Measurements from ENCODE around the gene NIPAL1.

Gene NIPAL1

DNA sequence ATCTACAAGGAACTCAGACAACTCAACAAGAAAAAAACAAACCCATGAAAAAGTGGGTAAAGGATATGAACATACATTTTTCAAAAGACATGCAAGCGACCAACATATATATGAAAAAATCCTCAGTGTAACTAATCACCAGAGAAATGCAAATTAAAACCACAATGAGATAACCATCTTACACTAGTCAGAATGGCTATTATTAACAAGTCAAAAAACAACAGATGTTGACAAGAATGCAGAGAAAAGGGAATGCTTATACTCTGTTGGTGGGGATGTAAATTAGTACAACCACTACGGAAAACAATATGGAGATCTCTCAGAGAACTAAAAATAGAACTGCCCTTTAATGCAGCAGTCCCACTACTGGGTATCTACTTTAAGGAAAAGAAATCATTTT is 12.1 kb downstream of the NIPAL1 start:
- DNase-seq, result no peak

DNA sequence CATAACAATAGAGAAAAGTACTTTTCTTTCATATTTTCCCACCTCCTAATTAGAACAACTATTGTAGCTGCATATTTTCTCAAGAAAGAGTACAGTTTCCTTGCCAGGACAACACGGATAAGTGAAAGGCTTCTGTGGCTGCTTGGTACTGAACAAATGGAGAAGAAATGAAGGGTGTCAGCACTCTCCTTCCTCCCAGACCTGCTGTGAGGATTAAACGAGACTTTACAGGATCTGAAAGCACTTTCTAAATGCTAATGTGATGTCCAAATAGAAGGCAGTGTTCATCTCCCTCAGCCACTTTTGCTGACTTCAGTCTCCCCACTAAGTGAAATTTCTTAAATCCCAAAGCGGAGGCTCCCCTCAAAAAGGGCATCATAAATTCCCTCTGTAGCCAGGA is 13.9 kb downstream of the NIPAL1 start:
- DNase-seq, result no peak

DNA sequence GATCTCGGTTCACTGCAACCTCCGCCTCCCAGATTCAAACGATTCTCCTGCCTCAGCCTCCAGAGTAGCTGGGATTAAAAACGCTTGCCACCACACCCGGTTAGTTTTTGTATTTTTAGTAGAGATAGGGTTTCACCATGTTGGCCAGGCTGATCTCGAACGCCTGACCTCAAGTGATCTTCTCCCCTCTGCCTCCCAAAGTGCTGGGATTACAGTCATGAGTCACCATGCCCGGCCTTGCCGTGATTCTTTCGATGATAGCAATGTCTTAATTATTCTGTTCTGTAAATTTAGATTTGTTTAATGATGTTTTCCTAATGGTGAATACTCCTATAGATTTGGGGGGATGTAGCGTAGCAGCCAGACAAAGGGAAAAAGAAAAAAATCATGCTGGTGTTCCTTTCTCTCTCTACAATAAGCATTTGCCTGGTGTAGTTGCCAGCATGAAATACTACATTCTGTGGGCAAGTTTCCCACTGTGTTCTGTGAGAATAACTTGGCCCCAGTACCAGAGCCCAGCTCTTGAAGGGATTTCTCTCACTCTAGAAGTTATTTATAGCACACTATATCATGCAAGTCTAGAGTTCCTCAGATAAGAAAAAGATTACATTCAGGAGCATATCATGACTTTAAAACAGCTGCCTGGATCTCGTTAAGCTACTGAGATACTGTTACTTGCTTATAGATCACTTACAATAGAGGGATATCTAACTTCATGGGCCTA is 15.4 kb downstream of the NIPAL1 start:
- DNase-seq, result no peak

DNA sequence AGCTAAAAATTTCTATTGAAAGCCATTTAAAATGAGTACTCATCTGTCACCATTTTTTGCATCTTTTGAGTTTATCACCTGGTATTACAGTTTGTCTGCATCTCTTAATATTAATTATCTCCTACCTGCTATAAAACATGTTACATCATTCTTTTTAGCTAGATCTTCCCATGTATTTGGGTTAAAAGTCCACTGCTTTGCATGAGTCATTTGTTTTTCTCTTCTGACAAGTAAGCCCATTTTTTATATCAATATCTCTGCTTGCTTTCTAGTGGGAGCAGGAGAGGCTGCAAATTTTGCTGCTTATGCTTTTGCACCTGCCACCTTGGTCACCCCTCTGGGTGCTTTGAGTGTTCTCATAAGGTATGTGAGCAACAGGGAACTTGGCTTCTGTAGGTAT is 16.1 kb downstream of the NIPAL1 start:
- no peak for DNase-seq

DNA sequence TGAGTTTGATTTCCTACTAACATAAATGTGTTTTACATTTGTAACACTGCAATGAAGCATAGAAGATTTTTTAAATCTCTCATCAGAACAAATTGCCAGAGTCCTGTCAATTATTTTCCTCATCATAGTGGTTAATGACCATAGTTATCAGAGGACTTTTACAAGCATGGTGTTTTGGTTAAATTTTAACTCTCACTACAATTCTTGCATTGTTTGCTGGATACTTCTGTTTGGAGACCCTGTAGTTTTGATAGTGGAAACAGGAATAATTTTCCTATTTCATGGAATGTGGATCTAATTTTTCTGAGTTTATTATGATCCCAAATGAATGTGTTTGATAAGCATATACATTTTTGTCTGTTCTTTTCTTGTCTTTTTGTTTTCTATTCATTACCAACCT is 16.8 kb downstream of the NIPAL1 start:
- DNase-seq, result no peak

DNA sequence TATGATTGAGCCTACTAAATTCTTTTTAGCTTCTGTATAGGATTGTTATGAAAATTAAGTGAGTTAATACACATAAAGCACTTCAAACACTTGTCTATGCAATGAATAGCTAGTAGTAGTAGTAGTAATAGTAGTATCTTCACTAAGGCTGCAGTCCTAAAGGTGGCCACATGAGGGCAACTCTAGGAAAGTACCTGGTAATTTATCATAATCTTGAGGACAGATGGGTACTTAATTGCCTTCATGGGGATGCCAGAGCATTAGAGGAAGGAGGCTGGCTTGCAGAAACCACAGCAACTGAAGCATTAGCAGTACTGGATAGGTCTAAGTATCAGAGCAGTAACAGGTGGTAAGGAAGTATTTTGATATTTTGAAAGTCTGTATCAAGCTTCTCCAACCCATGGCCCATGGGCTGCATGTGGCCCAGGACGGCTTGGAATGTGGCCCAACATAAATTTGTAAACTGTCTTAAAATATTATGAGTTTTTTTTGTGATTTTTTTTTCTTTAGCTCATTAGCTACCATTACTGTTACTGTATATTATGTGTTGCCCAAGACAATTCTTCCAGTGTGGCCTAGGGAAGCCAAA is 17.3 kb downstream of the NIPAL1 start:
- peak; percentile 75 to 77 for DNase-seq

DNA sequence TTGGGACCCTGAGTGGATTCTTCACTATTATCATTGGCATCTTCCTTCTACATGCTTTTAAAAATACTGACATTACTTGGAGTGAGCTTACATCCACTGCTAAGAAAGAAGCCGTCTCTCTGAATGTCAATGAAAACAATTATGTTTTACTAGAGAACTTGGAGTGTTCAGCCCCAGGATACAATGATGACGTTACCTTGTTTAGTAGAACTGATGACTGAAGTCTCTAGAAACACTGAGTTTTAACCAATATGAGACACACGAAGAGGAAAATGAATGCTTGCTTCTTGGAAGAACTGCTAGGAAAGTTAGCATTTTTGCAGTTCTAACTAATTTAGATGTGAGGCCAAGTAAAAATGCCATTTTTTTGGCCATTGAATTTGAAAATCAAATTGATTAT is 19.4 kb downstream of the NIPAL1 start:
- no peak for DNase-seq

DNA sequence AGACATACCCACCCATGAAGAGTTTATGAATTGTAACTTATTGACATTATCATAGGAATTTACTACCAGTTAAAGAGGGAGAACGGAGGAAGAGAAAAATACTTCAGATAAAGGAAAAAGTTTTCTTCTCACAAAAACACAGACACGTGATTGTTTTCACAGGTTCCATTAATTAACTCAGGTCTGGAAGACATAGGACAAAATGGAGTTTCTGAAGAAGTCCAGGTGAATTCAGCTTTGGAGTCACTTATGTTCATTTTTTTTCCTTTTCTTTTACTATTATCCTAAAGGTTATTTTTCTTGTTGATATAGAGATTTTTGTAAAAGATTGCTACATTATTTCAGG is 20.5 kb downstream of the NIPAL1 start:
- DNase-seq, result no peak

DNA sequence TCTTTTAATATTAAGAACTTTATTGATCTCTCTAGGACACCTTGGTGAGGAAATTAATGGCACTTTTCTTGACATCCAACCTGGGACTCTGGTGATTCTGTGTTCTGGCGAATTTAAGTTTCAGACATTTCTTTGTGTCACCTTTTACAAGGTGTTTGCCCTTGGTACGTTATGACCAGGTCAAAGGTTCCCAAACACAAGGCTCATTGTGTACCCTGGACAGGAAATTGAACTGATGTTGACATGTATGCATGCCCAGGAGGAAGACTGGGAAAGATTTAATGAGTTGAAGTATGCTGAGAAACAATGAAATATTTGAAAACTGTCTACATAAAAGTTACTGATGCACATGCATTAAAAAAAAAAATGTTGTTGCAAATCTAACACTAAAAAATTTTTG is 22.1 kb downstream of the NIPAL1 start:
- no peak for DNase-seq

DNA sequence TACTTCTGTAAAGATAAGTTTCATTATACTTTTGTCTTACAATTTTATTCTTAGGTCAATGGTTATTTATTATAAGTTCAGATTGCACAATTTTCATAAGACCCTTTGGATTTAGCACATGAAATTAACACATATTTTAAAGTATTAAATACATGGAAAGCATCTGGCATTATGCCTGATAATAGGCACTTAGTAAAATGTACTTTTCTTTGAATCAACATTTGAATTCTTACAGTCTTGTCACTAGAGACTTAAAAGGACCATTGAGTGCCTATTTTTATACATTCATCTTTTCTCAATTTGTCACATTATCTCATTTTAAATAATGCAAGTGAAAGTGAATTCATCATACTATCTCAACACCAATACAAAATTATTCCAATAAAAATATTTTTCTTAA is 23.0 kb downstream of the NIPAL1 start:
- no peak for DNase-seq

DNA sequence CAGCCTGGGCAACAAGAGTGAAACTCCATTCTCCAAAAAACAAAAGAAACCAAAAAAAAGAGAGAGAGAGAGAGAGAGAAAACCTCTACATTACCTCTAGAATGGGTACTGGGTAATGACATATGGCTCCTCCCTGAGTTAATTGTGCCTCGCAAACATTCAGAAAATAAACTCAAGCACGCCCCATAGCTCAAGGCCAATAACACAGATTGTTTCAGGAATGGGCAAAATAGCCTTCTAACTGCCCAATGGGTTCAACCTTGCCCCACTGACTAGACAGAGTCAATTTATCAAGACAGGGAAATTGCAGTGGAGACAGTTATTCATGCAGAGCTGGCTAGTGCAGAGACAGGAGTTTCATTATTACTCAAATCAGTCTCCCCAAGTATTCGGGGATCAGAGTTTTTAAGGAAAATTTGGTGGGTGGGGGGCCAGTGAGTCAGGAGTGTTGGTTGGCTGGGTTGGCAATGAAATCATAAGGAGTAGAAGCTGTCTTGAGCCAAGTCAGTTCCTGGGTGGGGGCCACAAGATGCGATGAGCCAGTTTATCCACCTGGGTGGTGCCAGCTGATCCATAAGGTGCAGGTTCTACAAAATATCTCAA is 25.1 kb downstream of the NIPAL1 start:
- no peak for DNase-seq

DNA sequence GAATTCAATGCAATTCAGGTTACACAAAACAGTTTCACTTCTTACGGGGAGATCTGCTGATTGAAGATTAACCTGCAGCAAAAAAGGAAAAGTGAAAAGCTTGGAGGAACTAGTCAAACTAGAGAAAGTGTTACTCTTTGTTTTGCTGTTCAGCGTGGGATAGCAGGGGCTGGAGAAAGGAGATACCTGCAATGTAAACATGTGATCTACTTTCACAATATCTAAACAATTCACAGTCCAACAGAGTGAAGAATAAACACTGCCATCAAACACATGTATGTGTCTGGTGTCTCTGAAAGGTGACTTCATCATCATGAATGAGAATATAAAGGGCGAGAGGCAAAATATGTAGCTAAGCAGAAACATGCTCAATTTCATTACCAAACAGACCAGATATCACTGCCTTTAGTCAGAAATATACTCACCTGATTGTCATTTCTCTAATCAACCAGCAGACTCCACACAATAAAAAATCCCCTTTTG is 26.4 kb downstream of the NIPAL1 start:
- no peak for DNase-seq

DNA sequence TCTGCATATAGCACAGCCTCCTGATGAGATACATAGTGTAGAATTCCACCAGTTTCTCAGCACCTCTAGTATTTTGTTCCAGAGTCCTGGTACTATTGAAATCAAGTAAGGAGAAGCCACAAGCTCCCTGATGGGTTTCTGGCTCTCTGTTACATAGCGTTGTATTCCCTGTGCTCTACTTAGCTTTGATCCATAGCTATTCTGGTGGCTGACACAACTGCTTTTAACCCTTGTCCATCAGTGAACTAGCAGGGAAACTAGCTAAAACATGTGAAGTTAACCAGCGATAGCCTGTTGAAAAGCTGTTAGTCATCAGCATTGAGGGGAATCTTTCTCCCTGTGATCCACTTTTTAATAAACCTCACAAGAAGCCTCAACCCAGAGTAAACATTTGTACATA is 26.9 kb downstream of the NIPAL1 start:
- no peak for DNase-seq

DNA sequence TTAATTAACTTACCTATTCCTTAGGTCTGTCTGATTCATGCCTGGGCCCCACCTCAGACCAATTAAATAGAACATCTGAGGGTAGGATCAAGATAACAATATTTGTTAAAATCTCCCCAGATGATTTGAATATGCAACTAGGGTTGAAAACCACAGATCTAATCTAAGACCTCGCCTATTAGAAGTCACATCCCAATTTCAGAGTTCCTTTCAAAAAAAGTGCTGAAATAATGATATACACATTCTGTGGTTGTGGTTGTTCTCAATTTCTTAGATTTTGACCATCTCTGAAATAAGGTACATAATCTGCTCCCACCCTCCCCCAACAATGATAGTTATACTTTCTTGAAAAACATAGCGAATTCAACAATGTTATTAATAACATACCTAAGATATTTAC is 27.7 kb downstream of the NIPAL1 start:
- no peak for DNase-seq

DNA sequence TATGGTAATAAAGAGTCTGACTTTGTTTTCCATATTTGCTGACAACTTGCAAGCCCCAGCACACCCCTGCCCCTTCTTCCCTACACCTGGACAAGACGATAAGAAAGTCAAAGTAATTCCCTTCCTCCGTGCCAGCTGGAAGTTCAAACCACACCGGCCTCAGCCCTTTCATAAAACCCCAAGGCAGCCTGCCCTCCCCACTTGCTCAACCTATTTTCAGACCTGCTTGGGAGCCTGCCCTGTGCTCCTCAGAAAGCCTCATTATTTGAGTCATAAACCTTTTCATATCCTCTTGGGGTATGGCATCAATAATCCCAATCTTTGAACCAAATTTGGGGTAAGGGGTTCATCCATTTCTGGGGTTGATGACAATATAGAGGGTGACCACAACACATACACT is 29.5 kb downstream of the NIPAL1 start:
- DNase-seq, result no peak

DNA sequence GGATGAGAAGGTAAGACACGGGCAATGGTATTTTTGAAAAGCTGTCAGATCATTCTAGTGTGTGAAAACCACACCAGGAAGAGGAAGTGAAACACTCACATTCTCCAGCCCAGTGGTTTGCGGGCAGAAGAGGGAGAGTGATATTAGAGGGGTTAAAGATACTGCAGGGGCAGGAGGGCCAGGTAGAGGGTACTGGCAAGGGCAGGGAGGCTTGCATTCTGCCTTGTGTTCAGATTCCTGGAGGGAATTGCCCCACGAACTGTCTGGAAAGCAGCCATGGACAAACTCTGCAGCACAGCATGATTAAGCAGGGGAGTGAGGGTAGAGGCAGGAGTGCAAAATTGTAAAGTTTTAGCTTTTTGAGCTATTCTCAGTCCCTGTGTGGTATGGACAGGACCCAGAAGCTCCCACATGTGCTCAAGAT is 30.9 kb downstream of the NIPAL1 start:
- peak; percentile 86 to 91 for DNase-seq

DNA sequence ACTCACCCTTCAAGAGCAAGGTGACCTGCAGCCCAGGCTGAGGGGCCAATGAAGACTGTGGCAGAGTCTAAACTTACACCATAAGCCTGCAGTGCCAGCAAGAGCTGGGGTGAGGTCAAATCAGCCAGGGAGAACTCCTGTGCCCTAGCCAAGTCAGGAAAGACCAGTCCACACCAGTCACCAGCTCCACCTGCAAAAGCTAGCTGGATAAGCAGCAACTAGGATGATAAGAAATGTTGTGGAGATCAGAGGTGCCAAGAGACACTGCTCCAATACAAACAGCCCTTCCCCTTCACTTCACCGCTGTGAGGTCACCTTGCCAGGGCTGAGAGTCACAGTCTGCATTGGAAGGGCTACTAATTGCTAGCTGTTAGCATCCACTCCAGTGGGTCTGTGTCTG is 31.3 kb downstream of the NIPAL1 start:
- no peak for DNase-seq

DNA sequence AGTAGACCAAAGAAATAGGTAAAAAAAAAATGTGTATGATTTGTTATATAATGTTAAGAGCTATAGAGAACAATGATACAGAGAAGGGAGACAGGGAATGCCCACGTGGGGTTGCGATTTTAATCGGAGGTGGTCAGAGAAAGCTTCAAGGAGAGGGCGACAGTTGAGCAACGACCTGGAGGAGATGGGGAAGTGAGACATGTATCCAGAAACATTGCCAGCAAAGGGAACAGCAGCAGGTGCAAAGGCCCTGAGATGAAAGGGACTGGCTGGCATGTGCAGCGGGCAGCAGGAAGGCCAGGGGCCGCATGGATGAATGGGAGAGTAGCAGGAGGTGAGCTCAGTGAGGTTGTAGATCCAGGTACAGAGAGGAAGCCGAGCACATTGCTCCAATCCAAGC is 32.9 kb downstream of the NIPAL1 start:
- no peak for DNase-seq

DNA sequence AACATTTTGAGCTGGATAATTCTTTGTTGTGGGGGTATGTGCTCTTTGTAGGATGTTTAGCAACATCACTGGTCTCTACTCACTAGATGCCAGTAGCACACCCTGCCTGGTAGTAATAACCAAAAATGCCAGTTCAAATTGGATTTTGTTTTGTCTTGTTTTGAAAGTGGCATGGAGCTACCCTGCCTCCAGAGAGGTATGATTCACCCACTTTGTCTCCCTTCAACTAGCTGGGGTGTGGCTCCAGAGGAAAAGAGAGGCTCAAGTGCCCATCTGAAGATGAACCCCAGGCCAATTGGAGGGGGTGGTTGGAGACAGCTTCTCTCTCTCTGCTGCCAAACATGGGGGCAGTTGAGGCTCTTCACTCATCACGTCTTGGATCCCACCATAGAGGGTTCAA is 34.5 kb downstream of the NIPAL1 start:
- no peak for DNase-seq

DNA sequence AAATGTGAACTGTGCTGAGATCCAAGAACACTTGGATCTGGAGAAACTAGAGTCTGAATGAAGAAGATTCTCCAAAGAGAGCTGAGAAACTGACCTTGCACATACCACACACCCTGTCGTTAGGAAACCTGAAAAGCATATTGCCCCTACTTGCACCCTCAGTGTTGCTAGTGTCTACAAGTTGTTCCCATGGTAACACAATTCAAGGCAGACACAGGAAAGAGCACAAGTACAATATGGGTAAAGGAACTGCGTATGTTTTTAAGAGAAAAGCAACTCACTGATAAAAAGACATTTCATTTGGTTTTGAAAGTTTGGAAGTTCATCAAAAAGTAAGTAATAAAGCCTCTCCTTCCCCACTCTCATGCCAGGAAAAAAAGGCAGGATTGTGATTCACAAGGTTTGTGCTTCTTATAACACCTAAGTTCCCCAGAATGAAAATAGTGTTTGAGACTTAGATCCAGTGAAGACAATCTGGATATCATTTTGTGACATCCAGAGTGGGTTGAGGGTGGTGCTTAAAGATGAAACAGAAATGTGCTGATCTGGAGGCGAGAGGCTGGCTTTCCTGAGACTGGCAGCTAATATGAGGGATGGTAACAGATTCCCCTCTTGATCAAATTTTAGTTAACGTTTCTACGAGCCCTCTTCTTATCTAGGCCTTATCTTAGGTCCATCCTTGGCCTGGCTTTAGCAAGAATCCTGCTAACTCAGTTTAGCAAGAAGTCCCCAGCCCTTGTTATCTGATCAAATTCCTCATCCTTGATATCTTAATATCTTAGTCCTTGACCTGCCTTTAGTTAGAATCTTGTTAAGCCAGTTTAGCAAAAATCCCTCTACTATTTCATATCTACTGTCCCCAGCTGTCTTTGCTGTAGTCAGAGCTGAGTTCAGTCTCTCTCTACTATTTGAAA is 42.3 kb downstream of the NIPAL1 start:
- no peak for DNase-seq

DNA sequence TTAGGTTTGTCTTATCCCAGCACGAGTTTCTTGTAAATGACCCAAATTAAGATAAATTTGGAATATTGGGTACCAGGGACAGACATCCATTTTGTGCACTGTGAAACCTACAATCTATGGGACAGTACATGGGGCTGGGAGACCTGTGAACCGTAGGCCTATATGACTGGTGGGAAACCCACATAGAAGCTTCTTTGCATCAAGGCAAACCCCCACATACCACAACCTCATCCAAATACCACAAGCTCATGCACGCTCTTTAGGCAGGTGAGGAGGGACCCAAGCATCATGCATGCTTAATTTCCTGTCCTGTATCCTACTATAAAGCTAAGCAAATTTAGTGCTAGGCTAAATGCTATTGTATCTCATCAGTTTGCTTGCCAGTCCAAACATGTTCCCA is 47.8 kb downstream of the NIPAL1 start:
- DNase-seq, result no peak

DNA sequence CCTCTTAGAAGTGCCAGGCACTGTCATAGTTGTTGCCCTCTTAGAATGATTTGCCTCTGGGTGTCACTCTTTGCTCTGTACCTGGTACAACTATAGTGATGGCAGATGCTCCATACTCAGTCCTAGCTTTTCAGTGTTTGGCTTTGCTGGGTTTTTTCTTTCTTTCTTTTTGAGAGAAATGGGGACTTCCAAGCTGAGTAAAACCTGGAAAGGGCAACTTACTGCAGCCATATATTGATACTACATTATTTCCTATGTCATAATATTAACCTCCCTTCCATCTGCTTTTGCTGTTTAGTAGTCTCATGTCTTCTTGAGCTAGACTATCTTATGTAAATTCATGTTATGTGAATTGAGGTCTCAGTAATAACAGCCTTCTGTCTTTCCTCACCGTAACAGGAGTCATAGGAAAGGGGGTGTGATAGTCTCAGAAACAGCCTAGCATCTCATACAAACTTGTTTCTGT is 49.0 kb downstream of the NIPAL1 start:
- no peak for DNase-seq

DNA sequence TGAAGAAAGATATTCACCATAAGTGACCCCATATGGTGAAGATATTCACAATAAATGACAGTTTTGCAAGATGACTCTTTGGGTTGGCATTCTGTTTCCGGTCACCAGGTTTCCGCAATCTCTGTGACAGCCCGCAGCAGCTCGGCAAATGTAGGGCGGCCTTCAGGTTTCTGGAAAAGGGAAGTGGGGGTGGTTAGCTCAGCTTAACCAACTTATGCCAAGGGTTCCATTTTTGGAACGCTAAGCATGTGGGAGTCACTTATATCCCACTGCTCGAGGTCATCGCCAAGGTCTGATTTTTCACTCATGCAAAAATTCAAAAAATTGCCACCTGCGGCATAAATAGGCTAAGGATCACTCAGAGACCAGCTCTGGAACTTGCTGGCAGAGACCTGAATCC is 51.0 kb downstream of the NIPAL1 start:
- DNase-seq, result no peak
